ENCODE data around the gene SSTR3. TPM values are rescaled to one million over a fixed set of nuclear protein-coding genes. Genes with fewer than 3 reads are reported as not detected.

SSTR3 gene
- total RNA-seq, 4 donors from 2014 or later: 0.12 to 0.28 TPM; not detected in 2

DNA sequence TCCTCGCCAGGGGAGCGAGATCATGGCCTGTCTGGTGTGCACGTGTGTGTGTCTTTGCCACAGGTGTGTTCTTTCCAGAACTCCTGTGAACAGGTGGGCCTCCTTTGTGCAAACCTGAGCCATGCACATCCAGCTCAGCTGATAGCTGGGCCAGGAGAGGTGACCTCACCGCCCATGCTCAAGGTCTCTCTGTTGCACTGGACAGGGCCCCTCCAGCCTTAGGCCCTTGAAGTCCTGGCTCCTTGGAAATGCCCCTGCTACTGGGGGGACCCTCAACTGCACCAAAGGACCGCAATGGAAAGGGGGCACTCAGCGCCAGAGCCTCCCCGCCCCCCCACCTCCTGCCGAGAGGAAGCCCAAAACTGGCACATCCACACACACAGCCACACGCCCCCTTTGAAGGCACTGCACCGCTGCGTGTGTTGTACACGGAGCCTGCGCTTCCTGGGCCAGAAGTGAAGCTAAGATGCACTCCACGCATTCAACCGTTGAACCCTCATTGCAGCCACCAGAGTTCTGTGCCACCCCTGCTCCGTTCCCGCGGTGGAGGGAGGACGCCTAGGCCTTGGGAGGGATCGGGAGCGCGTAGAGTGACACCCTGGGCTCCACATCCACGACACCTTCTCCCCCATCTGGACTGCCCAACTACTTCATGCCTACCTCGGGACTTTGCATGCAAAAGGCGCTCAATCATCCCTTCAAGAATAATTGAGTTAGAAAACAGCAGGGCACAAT, 46.2 kb downstream of the SSTR3 start:
- ATAC-seq (ENCODE audit: low FRiP score) (peak; percentile 22), DNase-seq (ENCODE audit: low spot score) (no peak)
- TF ChIP-seq, protein P1, sequence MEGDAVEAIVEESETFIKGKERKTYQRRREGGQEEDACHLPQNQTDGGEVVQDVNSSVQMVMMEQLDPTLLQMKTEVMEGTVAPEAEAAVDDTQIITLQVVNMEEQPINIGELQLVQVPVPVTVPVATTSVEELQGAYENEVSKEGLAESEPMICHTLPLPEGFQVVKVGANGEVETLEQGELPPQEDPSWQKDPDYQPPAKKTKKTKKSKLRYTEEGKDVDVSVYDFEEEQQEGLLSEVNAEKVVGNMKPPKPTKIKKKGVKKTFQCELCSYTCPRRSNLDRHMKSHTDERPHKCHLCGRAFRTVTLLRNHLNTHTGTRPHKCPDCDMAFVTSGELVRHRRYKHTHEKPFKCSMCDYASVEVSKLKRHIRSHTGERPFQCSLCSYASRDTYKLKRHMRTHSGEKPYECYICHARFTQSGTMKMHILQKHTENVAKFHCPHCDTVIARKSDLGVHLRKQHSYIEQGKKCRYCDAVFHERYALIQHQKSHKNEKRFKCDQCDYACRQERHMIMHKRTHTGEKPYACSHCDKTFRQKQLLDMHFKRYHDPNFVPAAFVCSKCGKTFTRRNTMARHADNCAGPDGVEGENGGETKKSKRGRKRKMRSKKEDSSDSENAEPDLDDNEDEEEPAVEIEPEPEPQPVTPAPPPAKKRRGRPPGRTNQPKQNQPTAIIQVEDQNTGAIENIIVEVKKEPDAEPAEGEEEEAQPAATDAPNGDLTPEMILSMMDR (IDR thresholded peaks at IDR 0.05): no peak

DNA sequence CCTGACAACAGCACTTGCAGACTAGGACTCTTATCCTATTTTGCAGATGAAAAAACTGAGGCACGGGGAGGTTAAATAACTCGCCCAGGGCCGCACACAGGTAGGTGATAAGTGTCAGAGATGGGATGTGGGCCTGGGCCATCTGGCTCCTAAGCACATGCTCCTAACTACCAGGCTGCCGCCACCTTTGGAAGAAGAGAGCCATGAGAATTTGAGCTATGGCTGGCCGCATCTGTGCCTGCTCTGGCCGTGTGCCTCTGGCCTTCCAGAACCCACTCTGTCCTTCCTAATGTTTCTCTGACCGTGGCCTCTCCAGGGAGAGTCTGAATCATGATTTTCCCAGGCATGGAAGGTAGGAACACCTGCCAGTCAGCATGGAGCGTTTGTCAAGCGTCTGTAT, 47.2 kb downstream of the SSTR3 start:
- DNase-seq (ENCODE audit: low spot score) (no peak), ATAC-seq (ENCODE audit: low FRiP score) (no peak)
- TF ChIP-seq, protein P1 (IDR thresholded peaks at IDR 0.05): no peak

DNA sequence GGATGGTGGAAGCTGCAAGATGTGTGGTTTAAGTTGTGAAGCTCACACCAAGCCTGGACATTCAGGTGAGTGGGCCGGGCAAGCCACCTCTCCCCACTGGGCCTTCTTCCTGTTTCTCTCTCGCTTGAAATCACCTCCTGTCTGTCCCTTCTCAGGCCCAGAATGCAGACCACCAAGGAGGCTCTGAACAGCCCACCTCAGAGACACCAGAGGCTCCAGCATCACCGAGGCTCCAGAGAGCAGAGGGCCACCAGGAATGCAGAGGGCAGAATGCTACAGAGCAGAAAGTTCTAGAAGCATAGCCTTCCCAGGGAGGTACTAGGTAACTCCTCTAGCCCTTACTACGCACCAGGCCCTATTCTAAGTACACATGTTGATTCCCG, 47.8 kb downstream of the SSTR3 start:
- TF ChIP-seq, protein P1 (IDR thresholded peaks at IDR 0.05): no peak
- DNase-seq (ENCODE audit: low spot score) (no peak), ATAC-seq (ENCODE audit: low FRiP score) (no peak)

DNA sequence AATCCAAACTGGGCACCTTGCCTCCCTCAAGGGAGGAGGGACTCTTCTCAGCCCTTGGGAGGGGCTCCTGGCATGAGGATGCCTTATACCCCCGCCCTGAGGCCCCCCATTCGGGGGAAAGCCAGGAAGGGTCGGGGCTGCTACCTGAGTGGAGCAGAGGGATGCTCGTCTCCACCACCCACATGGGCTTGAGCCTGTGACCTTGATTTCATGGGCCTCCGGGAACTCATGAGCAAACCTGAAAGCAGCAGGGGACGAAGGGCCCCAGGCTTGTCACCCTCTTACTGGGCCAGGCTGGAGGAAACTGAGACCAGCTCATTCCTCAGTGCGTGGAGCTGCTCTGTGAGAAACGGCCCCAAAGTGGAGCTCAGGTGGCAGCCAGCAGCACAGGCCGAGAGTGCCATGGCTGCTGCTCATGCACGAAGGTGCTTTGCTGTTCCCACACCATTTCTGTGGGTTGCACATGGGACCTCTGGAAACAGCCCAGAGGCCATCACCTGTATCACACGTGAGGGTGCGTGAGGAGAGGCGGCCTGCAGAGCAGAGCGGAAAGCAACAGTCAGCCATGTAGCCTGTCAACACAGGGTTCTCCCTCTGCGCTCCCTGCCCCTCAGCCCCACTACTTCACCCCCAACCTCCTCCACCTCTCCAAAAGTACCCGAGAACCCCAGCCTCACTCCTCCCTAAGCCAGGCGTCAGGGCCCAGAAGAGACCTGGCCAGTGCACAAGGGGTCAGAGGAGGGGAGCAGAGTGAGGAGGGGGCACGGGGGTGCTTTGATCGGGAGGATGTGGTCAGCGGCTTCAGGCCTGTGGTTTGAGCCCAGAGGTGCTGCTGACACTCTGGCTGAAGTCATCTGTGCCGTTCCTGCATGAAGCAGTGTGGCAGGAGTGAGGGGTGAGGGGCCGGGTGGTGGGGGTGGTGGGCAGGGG, 48.4 kb downstream of the SSTR3 start:
- DNase-seq (ENCODE audit: low spot score): no peak

DNA sequence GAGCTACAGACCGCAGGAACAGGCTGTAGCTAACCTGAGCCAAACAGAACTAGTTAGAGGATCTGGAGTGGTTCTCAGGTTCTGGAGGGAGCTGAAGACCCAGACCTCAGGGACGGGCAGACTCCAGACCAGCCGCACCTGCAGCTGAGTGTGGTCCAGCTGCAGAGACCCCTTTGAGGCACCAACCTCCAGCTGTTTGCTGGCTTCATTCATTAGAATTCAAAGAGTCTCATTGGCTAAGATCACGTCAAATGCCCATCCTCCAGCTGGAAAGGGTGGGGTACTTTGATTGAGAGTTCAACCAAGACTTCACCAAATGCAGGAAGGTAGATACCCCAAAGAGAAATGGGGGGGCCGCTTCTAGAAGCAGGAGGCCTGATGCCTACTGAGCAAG, 49.2 kb downstream of the SSTR3 start:
- no peak for ATAC-seq (ENCODE audit: low FRiP score)
- no peak for DNase-seq (ENCODE audit: low spot score)
- TF ChIP-seq, protein P1 (IDR thresholded peaks at IDR 0.05): no peak

More for the DNA sequence above, 48.4 kb downstream of the SSTR3 start:
- TF ChIP-seq, protein P1 (IDR thresholded peaks at IDR 0.05): no peak
- no peak for ATAC-seq (ENCODE audit: low FRiP score)

DNA sequence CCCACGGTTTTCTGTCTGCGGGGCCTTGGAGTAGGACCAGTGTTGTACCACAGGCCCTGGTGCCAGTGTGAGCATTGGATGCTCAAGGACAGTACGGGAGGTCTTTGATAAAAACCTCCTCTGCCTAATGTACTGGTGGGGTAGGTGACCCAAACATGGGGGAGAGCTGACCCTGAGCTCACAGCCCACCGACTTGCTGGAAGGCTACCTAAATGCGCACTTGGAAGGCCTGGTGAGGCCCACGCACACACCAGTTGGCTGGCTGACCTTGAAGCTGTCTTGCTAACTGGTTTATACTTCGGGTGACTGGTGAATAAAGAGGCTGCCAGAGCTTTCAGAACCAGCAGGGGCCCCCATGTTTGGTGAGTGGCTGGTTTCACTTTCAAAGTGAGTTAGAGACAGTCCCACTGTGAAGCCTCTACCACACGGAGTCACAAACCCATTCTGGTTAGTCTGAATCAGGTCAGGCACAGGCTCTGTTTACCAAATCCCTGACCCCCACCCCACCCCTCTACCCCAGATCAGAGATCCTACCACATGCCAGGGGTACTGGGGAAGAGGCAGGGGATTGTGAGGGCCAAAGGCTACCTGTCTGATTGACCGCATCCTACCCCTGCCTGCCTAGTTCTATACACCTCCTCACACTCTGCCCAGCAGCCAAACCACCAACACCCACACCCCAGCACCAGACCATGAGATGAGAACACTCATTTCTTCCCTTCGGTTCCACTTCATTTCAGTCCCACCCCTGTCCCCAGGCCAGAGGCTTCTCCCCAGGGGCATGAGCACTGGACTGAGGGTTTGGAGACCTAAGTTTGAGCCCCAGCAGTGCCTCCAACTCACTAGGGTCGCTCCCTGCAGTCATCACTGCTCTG, 49.8 kb downstream of the SSTR3 start:
- no peak for ATAC-seq (ENCODE audit: low FRiP score)
- TF ChIP-seq, protein P1 (IDR thresholded peaks at IDR 0.05): no peak

More for the DNA sequence above, 49.8 kb downstream of the SSTR3 start:
- no peak for DNase-seq (ENCODE audit: low spot score)
